IMR-90 (cell line): ENCODE data around the gene IL31RA.

Experiments used
- BHLHE40 ChIP-seq: fragments of 150-350 bp; IDR thresholded peaks from 2 replicates; pipeline ENCODE4 v1.6.1; 2016; ENCODE audit warnings: mild to moderate bottlenecking, low read depth, low read length
- CEBPB ChIP-seq: IDR thresholded peaks from 2 replicates; pipeline ENCODE4 v1.6.1; 2012; ENCODE audit warnings: low read depth, low read length, improper control_type of control experiment
- NFE2L2 ChIP-seq: fragments of 150-350 bp; IDR thresholded peaks from 2 replicates; pipeline ENCODE4 v1.6.1; 2016; ENCODE audit warnings: low read depth, mild to moderate bottlenecking, low read length
- POLR2A ChIP-seq: IDR thresholded peaks from 2 replicates; pipeline ENCODE4 v1.6.1; 2012; ENCODE audit warnings: mild to moderate bottlenecking, low read depth, low read length
- RFX5 ChIP-seq: IDR thresholded peaks from 2 replicates; pipeline ENCODE4 v1.8.0; 2012; ENCODE audit warnings: low read depth, mild to moderate bottlenecking, low read length, moderate library complexity
- TF ChIP-seq, protein P1 (sequence below): conservative IDR thresholded peaks from 2 replicates; pipeline ENCODE4 v1.5.1; 2012; ENCODE audit warnings: mild to moderate bottlenecking, low read depth, low read length, improper control_type of control experiment

DNA sequence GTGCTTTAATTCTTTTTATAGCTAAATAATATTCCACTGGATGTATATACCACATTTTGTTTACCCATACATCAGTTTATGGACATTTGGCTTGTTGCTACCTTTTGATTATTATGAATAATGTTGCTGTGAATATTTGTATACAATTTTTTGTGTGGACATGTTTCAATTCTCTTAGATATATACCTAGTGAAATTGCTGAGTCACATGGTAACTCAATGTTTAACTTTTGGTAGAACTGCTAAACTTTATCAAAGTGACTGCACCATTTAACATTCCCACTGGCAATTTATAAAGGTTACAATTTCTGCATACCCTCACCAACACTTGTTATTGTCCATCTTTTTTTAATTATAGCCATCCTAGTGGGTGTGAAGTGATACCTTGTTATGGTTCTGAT, 22.1 kb downstream of the IL31RA start:
- TF ChIP-seq CEBPB (no peak), BHLHE40 (no peak), POLR2A (no peak), RFX5 (no peak), NFE2L2 (peak; percentile 81)
- TF ChIP-seq, protein P1, sequence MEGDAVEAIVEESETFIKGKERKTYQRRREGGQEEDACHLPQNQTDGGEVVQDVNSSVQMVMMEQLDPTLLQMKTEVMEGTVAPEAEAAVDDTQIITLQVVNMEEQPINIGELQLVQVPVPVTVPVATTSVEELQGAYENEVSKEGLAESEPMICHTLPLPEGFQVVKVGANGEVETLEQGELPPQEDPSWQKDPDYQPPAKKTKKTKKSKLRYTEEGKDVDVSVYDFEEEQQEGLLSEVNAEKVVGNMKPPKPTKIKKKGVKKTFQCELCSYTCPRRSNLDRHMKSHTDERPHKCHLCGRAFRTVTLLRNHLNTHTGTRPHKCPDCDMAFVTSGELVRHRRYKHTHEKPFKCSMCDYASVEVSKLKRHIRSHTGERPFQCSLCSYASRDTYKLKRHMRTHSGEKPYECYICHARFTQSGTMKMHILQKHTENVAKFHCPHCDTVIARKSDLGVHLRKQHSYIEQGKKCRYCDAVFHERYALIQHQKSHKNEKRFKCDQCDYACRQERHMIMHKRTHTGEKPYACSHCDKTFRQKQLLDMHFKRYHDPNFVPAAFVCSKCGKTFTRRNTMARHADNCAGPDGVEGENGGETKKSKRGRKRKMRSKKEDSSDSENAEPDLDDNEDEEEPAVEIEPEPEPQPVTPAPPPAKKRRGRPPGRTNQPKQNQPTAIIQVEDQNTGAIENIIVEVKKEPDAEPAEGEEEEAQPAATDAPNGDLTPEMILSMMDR = no peak
